HG03520 (cell line): Measurements from ENCODE around the gene PDZK1IP1.
"Not testable (repeated sequence)": the region's sequence is repeated elsewhere in the genome, so short reads cannot be mapped to it uniquely, and the experiment has no call there.

Experiments
- ATAC-seq: cut with Tn5 transposase; IDR thresholded peaks from one replicate; pipeline ENCODE4 v1.9.1; 2021; ENCODE audit warnings: mild to moderate bottlenecking, moderate library complexity; ENCODE audit not compliant: unreplicated experiment

Gene PDZK1IP1

DNA sequence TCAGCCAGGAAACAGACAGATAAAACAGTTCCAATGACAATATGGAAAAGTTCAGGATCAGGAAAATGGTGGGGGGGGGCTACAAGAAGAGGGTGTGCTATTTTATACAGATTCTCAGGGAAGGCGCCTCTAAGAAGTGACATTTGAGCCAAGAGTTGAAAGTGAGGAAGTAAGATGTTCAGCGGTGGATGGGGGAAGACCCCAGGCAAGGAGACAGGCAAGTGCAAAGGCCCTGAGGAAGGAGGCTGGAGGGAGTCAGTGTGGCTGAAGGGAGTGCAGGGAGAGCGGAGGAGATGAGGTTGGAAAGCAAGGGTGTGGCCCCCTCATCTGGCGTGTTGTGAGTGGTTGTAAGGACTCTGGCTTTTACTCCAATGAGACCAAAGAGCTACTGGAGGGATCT lies 8.4 kb upstream of the PDZK1IP1 start:
- ATAC-seq, result no peak

DNA sequence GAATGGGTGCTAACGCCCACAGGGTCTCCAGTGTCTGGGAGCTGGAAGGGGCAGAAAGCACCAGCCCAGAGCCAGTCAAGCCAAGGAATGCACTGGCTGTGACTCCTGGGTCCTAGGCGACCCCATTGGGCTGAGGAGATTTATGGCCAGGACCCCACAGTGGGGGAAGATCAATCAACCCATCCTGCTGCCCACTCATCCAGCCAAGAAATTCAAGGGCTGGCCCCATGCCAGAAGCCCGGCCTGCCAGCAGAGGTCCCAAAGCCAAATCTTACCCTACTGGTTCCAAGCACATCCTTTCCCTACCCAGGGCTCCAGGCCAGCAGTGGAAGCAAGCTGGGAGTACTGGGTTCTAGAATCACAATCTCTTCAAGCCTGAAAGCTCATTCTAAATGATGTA lies 6.8 kb upstream of the PDZK1IP1 start:
- no peak for ATAC-seq

DNA sequence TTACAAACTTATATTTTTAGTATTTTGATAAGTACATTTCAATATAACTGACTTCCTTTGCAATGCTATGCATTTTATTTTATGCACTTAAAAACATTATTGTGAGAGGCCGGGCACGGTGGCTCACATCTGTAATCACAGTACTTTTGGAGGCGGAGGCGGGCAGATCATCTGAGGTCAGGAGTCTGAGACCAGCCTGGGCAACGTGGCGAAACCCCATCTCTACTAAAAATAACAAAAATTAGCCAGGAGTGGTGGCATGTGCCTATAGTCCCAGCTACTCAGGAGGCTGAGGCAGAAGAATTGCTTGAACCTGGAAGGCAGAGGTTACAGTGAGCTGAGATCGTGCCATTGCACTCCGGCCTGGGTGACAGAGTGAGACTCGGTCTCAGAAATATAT lies 6.1 kb upstream of the PDZK1IP1 start:
- ATAC-seq, result not testable (repeated sequence)

DNA sequence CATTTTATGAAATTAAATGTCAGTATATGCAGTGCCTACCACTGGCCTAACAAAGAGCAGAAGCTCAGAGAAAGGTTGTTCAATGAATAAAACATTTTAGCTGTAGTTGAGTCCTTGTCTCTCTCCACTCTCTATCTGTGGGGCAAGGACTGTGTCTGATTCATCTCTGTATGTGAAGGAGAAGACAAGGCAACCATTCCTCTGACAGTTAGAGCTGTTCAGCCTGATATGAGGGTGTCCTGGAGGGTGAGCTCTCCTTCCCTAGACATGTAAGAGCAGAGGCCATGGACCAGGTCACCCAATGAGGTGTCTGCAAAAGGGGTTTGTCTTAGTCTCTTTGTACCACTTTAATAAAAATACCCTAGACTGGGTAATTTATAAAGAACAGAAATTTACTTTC lies 4.5 kb upstream of the PDZK1IP1 start:
- ATAC-seq, result no peak

DNA sequence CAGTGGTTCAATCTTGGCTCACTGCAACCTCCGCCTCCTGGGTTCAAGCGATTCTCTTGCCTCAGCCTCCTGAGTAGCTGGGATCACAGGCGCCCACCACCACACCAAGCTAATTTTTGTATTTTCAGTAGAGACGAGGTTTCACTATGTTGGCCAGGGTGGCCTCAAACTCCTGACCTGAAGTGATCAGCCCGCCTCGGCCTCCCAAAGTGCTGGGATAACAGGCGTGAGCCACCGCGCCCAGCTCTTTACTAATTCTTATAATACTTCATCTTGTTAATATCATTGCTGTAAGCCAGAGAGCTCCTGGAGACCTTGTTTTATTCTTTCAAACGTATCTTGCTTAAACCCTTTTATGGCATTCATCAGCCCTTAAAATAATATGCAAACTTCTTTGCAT lies 3.7 kb upstream of the PDZK1IP1 start:
- ATAC-seq, result not testable (repeated sequence)

DNA sequence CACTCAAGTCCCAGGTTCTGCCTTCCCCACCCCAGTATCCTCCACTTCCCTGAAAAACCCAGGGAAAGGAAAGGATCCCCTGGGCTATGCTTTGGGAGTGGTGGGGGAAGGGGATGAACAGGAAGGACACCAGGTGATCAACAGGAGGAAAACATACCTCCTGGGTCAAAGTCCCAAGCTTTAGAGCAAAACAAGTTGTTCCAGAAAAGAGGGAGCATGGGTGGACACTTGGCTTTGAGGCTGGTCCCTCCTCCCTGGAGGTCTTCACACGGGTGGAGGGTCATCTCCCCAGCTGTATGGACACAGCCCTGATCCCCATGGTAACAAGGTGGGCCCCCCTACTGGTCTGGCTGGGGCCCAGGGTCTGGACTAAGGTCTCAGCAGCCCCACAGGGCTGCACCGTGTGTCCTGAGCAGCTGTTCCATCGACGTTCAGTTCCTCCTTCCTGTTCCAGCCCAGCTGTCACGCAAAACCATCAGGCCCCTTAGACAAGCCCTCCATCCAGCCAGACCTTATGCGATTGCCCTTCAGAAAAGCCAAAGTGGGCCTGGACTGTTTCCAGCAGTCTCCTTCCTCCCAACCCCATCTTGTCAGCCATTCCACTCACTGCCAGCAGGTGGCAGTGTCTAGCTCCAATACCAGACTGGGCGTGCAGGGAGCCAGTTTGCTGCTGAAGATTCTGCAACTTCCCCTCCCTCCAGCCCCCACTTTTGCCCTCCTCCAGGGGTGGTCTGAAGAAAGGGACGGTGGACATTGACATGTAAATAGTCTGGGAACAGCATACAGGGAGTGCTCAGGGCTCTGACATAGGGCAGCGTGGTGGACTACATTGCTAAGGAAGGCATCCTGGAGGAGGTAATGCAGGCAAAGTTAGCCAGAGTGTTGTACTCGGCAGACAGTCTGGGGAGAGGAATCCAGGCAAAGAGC lies 2.9 kb upstream of the PDZK1IP1 start:
- ATAC-seq, result no peak

DNA sequence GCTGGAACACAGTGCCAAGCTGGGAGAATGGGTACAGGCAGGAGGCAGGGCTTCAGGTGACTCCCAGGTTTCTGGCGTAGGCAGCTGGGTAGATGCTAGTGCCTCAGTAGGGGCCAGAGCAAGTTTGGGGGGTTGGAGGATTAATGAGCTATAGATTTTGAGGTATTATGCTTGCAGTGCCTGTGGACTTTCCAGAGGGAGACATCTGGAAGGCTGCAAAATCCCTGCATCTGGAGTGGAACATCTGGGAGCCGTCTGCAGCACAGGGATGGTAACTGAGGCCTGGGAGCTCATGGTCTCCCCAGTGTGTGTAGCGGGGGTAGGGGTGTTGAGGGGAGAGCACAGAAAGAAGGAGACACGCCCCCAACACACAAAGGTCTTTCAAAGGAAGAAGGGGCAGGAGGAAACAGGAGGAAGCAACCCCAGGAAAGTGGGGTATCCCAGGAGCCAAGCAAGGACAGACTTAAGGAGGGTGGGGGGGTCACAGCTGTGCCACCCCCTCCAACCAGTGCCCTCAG lies 2.2 kb upstream of the PDZK1IP1 start:
- no peak for ATAC-seq

DNA sequence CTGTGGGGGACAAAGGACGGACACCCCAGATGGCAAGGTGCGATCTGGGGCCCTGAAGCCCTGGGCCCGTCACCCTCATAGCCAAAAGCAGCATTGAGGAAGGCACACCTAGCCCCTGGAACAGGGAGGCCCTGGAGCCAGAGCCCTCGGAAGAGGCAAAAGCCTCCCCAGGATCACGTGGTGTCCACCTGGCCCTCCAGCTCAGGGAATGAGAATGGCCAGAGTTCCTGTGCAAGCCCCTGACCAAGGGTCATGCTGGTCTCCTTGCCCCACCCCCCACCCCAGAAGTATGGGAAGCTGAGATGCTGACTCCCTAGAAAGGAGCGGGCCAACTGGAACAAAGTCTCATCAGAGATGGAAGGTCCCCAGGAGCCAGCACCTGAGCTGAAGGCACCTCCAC lies 1.0 kb upstream of the PDZK1IP1 start:
- no peak for ATAC-seq

DNA sequence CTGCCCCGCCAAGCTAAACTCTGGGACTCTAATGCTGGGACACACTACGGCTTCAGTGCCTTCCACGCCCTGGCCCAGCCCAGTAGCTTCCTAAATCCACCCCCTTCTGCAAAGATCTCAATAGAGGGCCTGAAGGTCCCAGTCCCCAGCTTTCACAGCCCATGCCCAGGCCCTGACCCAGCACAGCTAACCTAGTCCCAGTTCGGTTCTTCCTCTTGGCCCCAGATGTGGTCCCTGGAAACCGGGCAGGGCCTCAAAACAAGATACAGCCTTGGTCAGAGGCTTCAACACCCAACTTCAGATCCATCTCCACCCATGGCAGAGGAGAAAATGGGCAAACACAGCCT lies 646 bp upstream of the PDZK1IP1 start:
- no peak for ATAC-seq

DNA sequence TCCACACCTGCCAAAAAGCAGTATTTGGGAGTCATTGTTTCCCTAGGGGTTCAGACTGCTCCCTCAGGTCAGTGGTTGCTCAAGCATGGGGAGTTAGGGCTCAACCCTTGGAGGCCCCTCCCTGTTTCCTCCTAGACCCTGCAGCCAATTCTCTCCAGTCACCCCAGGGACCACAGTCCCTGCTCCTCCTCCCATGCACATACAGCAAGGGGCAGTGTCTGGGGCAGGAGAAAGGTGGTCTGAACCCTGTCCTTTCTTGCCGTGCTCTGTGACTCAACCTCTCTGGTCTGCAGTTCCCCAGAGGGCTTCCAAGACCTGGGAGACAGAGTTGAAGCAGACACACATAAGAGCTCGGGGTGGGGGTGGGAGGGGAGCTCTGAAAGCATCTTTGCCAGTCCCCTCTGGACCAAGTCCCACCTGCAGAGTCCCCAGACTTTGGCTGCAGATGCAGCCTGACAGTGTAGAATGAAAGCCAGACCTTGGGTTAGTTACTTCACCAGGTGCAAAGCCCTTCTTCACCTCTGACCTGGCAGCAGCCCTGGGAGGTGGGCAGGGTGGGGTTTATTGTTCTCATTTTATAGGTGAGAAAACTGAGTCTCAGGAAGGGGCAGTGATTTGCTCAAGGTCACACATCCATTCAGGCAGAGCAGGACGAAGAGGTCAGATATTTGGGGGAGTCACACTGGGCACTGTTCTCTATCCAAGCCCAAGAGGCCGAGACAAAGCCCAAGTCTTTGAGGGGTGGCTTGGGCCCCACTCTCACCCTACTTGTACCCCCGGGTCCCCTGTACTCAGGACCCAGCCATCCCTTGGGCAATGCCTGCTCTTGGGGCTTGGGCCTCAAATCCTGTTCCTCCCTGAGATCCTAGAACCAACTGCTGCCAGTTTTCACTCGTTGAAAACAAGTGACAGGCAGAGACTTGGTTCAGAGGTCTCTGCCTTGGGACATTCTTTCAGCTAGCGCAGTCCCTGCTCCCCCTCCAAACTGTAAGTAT lies 748 bp downstream of the PDZK1IP1 start:
- no peak for ATAC-seq

DNA sequence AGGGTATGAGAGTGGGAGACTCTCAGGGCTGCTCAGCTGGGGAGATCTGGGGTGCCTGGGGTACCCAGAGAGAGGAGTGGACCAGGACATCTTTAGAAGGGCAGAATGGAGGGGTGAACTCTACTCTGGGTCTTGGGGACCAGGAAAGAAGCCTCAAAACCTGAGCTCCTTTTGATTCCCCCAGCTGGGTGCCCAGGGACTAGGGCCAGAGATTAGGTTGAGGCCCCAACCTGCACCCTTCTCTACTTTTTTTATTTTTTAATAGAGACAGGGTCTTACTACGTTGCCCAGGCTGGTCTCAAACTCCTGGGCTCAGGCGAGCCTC lies 1.9 kb downstream of the PDZK1IP1 start:
- no peak for ATAC-seq

DNA sequence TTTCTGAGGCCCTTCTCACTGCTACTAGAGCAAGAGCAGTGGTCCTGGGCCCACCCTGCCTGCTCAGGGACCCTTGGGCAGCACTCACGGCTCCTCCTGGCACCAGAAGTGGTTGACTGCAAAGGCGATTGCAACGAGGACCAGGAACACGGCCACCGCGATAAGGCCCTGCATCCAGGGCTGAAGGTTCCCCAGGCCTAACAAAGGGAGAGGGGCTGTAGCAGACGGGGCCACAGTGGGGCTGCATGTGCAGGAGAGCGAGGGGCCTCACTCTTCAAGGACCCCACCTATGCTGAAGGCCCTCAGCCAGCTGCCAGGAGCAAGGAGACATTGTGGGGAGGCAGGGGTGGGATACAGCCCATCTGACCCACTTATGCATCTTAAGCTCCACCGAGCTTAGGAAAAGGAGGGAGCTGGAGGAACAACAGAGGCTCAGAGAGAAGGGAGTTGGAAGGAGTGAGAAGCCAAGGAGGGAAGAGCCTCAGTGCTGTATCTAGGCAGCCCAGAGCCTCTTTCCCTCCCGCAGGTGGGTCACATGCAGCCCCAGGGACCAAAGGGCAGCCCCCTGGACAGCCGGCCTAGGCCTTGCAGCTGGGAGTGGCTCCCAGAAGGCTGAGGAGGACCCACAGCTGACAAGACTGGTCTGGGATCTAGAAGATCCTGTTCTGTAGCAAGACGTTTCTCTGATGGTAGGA lies 2.5 kb downstream of the PDZK1IP1 start:
- no peak for ATAC-seq

DNA sequence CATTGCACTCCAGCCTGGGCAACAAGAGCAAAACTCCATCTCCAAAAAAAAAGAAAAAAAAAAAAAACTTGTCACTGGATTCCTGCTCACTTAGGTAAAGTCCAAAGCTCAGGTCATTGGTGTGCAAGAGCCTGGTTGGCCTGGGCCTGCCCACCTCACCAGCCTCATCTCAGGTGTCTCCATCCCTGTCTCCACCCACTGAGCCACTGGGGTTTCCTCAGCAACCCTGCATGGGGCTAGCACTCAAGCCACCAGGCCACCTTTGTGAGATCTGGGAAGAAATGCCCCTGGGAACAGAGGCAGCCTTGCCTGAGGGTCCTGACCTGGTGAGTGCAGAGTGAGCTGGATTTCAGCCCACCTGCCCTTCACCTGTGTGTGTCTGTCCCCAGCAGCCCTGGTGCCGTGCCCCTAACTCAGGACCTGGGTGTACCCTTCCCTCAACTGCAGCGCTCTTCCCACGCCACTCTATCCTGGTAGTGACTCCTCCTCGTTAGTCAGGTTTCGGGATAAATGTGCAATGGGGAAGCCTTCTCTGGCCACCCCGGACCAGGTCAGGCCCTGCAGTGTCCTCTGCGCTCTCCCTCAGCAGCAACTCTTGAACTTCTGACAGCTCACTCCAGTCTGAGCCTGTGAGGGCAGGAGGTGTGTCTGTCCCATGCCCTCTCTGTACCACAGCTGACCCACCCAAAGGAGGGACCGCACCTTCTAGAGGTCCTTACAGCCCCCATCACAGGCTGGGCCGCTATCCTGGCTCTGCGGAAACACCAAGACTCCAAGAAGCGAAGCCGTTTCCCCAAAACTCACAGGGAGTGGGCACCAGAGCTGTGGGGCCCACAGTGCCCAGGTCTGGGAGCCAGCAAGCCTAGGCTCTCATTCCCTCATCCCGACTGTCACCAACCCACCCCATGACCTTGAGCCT lies 3.3 kb downstream of the PDZK1IP1 start:
- ATAC-seq, result no peak

DNA sequence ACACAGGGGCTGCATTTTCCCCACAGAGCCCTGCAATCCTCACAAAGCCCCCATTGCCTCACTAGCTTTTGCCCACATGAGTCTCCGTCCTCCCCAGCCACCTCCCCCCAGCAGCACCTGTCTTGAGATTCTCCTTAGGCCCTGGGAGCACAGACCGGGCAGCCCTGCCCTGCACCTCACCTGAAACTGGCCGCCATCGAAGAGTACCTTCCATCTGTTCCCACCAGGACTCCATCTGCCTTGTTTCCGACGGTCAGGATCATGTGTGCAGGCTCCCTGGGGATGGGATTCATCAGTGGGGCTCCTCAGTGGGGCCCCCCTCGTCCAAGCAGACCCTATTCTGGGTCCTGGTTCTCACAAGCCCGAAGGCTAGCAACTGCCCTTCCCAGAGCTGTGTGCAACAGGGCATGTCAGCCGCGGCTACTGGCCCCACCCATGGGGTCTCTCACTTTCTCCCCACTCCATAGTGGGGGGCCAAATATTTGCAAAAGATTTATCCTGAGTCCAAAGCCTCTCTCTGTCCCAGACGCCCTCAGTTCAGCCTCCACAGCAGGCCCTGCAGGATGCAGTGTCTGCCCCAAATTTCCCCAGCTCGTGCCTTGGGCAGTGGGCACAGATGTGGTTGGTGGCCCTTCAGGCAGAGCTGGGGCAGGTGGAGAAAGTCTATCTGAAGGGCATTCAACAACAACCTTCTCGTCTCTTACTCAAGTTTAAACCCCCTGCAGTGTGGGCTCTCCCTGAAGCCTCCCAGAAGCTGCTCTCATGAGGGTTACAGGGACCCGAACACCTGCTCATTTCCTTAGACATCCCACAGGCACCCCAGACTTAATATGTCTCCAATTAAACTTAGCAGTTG lies 4.8 kb downstream of the PDZK1IP1 start:
- no peak for ATAC-seq

DNA sequence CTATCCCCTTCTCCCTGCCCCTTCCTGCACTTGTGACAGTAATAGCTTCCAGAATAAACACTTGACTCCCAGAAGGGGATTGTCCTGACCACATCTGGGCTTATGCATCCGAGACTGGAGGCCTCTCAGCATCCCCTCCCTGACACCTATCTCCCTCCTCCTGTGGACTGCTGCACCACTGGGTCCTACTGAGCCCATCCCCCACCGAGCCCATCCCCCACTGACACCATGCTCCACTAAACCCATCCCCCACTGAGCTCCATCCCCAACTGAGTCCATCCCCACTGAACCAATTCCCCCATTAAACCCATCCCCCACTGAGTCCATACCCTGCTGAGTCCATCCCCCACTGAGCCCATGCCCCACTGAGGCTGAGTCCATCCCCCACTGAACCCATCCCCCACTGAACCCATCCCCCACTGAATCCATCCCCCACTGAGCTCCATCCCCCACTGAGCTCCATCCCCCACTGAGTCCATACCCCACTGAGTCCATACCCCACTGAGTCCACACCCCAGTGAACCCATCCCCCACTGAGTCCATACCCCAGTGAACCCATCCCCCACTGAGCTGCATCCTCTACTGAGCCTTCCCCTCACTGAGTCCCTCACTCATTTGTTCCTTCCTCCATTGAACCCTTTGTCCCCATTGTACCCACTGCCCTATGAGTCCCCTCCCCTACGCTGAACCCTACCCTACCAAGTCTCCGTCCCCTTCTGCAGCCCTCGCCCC lies 5.6 kb downstream of the PDZK1IP1 start:
- ATAC-seq, result no peak

DNA sequence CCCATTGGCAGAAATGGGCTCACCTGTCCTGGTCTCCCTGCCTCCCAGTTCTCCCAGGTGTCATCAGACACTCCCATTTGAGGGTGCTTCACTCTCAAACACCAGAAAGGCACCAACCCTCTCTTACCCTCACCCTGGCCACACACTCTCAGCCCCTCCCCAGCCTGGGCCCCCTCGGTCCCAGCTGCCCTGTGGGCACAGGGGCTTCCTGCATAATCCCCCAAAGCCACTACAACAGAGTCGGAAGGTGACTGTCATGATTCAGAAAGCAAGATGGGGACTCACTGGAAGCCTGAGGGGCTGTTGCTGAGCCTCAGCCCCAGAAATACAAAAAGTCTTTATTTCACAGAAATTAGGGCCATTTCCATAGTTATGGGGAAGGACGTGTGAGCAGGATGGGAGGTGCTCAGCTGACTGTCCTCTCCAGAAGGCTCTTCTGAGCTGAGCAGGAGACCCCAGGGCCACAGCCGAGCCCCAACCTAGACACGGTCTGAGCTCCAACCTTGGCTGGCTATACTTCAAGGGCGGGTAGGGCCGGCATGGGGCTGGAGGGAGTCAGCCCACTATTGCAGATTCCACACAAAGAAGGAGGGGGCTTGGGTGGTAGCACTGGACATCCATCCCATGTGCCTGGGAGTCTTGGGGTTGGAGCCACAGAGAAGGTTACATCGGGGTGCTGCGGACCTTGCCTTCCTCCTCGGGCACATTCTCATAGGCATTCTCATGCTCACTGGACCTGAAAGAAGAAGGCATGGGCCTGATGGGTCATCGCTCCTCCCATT lies 6.3 kb downstream of the PDZK1IP1 start:
- no peak for ATAC-seq

DNA sequence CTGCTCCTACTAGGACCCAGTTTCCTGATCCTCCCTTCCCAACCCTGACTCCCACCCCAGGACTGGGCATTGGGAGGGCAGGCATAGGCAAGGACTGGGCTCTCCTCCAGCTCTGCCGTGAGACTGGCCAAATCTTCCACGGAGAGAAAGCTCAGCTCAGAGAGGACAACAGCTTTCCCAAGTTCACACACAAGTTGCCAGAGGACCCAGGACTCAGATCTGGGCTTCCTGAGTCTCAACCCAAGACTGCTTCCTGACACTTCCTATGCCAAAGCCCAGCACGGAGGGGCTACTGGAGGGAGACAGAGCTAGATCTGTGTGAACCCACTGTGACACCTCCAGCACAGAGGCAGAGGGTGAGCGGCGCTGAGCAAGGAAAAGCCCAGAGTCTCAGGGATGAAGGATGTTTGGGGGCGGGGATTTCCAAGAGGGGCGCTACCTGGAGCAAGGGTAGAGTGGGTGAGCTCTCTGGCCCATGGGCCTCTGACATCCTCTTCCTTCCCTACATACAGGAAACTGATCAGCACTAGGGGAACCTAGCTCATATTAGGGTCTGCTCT lies 7.1 kb downstream of the PDZK1IP1 start:
- ATAC-seq, result no peak
